ENCODE results near the gene BMPR1A. TPM values are rescaled to one million over a fixed set of nuclear protein-coding genes. Genes with fewer than 3 reads are reported as not detected.

The BMPR1A gene
- total RNA-seq, 1 donor = 71.7 TPM

DNA sequence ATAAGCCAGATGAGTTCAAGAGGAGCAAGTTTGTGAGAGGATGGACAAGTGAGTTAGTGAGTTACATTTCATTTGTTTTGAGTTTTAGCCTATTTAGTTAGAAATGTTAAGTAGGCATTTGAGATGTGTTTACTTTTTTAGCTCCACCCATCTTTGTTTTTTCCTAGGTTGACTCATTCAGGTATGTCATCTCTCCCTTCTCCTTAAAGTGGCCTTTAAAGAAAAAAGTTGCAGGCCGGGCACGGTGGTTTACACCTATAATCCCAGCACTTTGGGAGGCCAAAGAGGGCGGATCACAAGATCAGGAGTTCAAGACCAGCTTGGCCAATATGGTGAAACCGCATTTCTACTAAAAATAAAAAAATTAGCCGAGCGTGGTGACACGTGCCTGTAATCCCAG is 71.2 kb downstream of the BMPR1A start:
- H3K4me2 ChIP-seq (ENCODE audit: insufficient read depth, low read length) = no peak overlapping the region
- no peaks in the 10 kb centered on the region for H3K4me1 ChIP-seq (ENCODE audit: insufficient read depth, low read length)
- H3K4me3 ChIP-seq (ENCODE audit: insufficient read depth, low read length) = no peak overlapping the region
- DNase-seq (ENCODE audit: insufficient read length, low spot score, missing footprints) = no peak
- H2AFZ ChIP-seq (ENCODE audit: low read length) = no peak overlapping the region
- H3K27me3 ChIP-seq (ENCODE audit: insufficient read depth, low read length) = no peaks in the 10 kb centered on the region
- TF ChIP-seq, protein P1, sequence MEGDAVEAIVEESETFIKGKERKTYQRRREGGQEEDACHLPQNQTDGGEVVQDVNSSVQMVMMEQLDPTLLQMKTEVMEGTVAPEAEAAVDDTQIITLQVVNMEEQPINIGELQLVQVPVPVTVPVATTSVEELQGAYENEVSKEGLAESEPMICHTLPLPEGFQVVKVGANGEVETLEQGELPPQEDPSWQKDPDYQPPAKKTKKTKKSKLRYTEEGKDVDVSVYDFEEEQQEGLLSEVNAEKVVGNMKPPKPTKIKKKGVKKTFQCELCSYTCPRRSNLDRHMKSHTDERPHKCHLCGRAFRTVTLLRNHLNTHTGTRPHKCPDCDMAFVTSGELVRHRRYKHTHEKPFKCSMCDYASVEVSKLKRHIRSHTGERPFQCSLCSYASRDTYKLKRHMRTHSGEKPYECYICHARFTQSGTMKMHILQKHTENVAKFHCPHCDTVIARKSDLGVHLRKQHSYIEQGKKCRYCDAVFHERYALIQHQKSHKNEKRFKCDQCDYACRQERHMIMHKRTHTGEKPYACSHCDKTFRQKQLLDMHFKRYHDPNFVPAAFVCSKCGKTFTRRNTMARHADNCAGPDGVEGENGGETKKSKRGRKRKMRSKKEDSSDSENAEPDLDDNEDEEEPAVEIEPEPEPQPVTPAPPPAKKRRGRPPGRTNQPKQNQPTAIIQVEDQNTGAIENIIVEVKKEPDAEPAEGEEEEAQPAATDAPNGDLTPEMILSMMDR (IDR thresholded peaks at IDR 0.05; ENCODE audit: extremely low read depth, low read depth, low read length) = no peak
- H3K36me3 ChIP-seq (ENCODE audit: insufficient read depth, low read length) = no peaks in the 10 kb centered on the region
- H3K27ac ChIP-seq (ENCODE audit: low read depth, low read length) = no peak overlapping the region
- H3K79me2 ChIP-seq (ENCODE audit: insufficient read depth, low read length) = peaks cover 78% of the 10 kb centered on the region
- no peaks in the 10 kb centered on the region for H3K9me3 ChIP-seq (ENCODE audit: low read depth, low read length)
- peaks cover 40% of the 10 kb centered on the region for H4K20me1 ChIP-seq (ENCODE audit: insufficient read depth, low read length)

- no peaks in the 10 kb centered on the region for H3K9me3 ChIP-seq (ENCODE audit: low read depth, low read length)
- no peak overlapping the region for H3K27ac ChIP-seq (ENCODE audit: low read depth, low read length)
- H3K4me1 ChIP-seq (ENCODE audit: insufficient read depth, low read length) = no peaks in the 10 kb centered on the region
- H3K4me3 ChIP-seq (ENCODE audit: insufficient read depth, low read length) = no peak overlapping the region
- peaks cover 78% of the 10 kb centered on the region for H3K79me2 ChIP-seq (ENCODE audit: insufficient read depth, low read length)
- H4K20me1 ChIP-seq (ENCODE audit: insufficient read depth, low read length) = peaks cover 43% of the 10 kb centered on the region
- H3K4me2 ChIP-seq (ENCODE audit: insufficient read depth, low read length) = no peak overlapping the region
- H2AFZ ChIP-seq (ENCODE audit: low read length) = no peak overlapping the region
- H3K36me3 ChIP-seq (ENCODE audit: insufficient read depth, low read length) = no peaks in the 10 kb centered on the region
- no peaks in the 10 kb centered on the region for H3K27me3 ChIP-seq (ENCODE audit: insufficient read depth, low read length)
- DNase-seq (ENCODE audit: insufficient read length, low spot score, missing footprints) = no peak
- TF ChIP-seq, protein P1 (IDR thresholded peaks at IDR 0.05; ENCODE audit: extremely low read depth, low read depth, low read length) = no peak
These were observed 71.7 kb downstream of the BMPR1A start for GRCh38 chr10:86828145-86828544.

- no peaks in the 10 kb centered on the region for H3K36me3 ChIP-seq (ENCODE audit: insufficient read depth, low read length)
- H3K9me3 ChIP-seq (ENCODE audit: low read depth, low read length) = no peaks in the 10 kb centered on the region
- no peak for DNase-seq (ENCODE audit: insufficient read length, low spot score, missing footprints)
- TF ChIP-seq, protein P1 (IDR thresholded peaks at IDR 0.05; ENCODE audit: extremely low read depth, low read depth, low read length) = no peak
- no peak overlapping the region for H2AFZ ChIP-seq (ENCODE audit: low read length)
- H4K20me1 ChIP-seq (ENCODE audit: insufficient read depth, low read length) = peaks cover 45% of the 10 kb centered on the region
- no peak overlapping the region for H3K4me2 ChIP-seq (ENCODE audit: insufficient read depth, low read length)
- no peak overlapping the region for H3K27ac ChIP-seq (ENCODE audit: low read depth, low read length)
- H3K4me3 ChIP-seq (ENCODE audit: insufficient read depth, low read length) = no peak overlapping the region
- no peaks in the 10 kb centered on the region for H3K4me1 ChIP-seq (ENCODE audit: insufficient read depth, low read length)
- H3K79me2 ChIP-seq (ENCODE audit: insufficient read depth, low read length) = peaks cover 78% of the 10 kb centered on the region
- no peaks in the 10 kb centered on the region for H3K27me3 ChIP-seq (ENCODE audit: insufficient read depth, low read length)
These were observed 73.1 kb downstream of the BMPR1A start for GRCh38 chr10:86829472-86829871.

DNA sequence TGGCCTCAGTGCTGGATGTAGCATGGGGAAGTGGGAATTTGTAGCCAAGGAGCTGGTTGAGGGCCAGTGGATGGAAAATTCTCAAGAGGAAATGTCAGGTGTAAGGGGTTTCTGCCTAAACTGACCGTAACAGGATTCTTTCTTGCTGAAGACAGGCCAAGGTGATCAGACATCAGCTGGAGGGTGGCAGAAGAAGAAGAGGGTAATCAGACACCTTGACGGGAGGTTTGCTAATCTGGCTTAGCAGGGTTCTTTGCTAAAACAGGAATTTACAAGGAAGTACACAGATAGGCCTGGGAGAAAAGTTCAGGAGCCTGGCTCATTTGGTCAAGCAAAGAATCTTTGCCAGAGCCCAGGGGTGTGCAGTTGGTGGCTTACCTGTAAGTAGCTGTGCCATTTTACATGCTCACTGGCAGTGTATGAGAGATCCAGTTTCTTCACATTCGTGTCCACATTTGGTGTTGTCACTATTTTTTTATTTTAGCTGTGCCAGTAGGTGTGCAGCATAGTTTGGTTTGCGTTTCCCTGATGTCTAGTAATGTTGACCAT is 73.7 kb downstream of the BMPR1A start:
- no peak for DNase-seq (ENCODE audit: insufficient read length, low spot score, missing footprints)
- no peaks in the 10 kb centered on the region for H3K27me3 ChIP-seq (ENCODE audit: insufficient read depth, low read length)
- no peaks in the 10 kb centered on the region for H3K36me3 ChIP-seq (ENCODE audit: insufficient read depth, low read length)
- no peaks in the 10 kb centered on the region for H3K4me1 ChIP-seq (ENCODE audit: insufficient read depth, low read length)
- H2AFZ ChIP-seq (ENCODE audit: low read length) = no peak overlapping the region
- H3K4me3 ChIP-seq (ENCODE audit: insufficient read depth, low read length) = no peak overlapping the region
- TF ChIP-seq, protein P1 (IDR thresholded peaks at IDR 0.05; ENCODE audit: extremely low read depth, low read depth, low read length) = no peak
- no peak overlapping the region for H3K4me2 ChIP-seq (ENCODE audit: insufficient read depth, low read length)
- H4K20me1 ChIP-seq (ENCODE audit: insufficient read depth, low read length) = peaks cover 50% of the 10 kb centered on the region
- no peak overlapping the region for H3K27ac ChIP-seq (ENCODE audit: low read depth, low read length)
- H3K9me3 ChIP-seq (ENCODE audit: low read depth, low read length) = no peaks in the 10 kb centered on the region
- peaks cover 82% of the 10 kb centered on the region for H3K79me2 ChIP-seq (ENCODE audit: insufficient read depth, low read length)
